ENCODE data around the gene LIN9.
A peak's percentile ranks its signal among the peaks of the same experiment; 100 is the strongest.

LIN9 gene

GRCh38 chr1:226309398-226310244, 657 bp upstream of the LIN9 start:
- peak; percentile 21 for DNase-seq (ENCODE audit: low read depth)
- H3K4me3 ChIP-seq (ENCODE audit: control insufficient read depth, low read depth, low read length), result peak overlapping the region; percentile 60
- TF ChIP-seq CTCF (conservative IDR thresholded peaks at IDR 0.05; ENCODE audit: control insufficient read depth, insufficient read depth, low read depth, low read length), result no peak

GRCh38 chr1:226308166-226308722, 720 bp downstream of the LIN9 start:
- no peak for DNase-seq (ENCODE audit: low read depth)
- peak overlapping the region; percentile 90 for H3K4me3 ChIP-seq (ENCODE audit: control insufficient read depth, low read depth, low read length)
- no peak for TF ChIP-seq CTCF (conservative IDR thresholded peaks at IDR 0.05; ENCODE audit: control insufficient read depth, insufficient read depth, low read depth, low read length)

- DNase-seq (ENCODE audit: low read depth), result no peak
- no peak for TF ChIP-seq CTCF (conservative IDR thresholded peaks at IDR 0.05; ENCODE audit: control insufficient read depth, insufficient read depth, low read depth, low read length)
- no peak overlapping the region for H3K4me3 ChIP-seq (ENCODE audit: control insufficient read depth, low read depth, low read length)
These were observed 2.5 kb downstream of the LIN9 start for GRCh38 chr1:226306425-226306824.

GRCh38 chr1:226305184-226305583, 3.8 kb downstream of the LIN9 start:
- DNase-seq (ENCODE audit: low read depth), result no peak
- no peak overlapping the region for H3K4me3 ChIP-seq (ENCODE audit: control insufficient read depth, low read depth, low read length)
- no peak for TF ChIP-seq CTCF (conservative IDR thresholded peaks at IDR 0.05; ENCODE audit: control insufficient read depth, insufficient read depth, low read depth, low read length)

GRCh38 chr1:226304291-226304955, 4.5 kb downstream of the LIN9 start:
- TF ChIP-seq CTCF (conservative IDR thresholded peaks at IDR 0.05; ENCODE audit: control insufficient read depth, insufficient read depth, low read depth, low read length), result no peak
- no peak overlapping the region for H3K4me3 ChIP-seq (ENCODE audit: control insufficient read depth, low read depth, low read length)
- no peak for DNase-seq (ENCODE audit: low read depth)

GRCh38 chr1:226302731-226303130, 6.2 kb downstream of the LIN9 start:
- no peak for DNase-seq (ENCODE audit: low read depth)
- no peak for TF ChIP-seq CTCF (conservative IDR thresholded peaks at IDR 0.05; ENCODE audit: control insufficient read depth, insufficient read depth, low read depth, low read length)

More at GRCh38 chr1:226302731-226303130, 6.2 kb downstream of the LIN9 start:
- H3K4me3 ChIP-seq (ENCODE audit: control insufficient read depth, low read depth, low read length), result no peak overlapping the region

Measured in fibroblast of mammary gland (primary cell).